ENCODE measurements around the gene CUBN.

CUBN gene

DNA sequence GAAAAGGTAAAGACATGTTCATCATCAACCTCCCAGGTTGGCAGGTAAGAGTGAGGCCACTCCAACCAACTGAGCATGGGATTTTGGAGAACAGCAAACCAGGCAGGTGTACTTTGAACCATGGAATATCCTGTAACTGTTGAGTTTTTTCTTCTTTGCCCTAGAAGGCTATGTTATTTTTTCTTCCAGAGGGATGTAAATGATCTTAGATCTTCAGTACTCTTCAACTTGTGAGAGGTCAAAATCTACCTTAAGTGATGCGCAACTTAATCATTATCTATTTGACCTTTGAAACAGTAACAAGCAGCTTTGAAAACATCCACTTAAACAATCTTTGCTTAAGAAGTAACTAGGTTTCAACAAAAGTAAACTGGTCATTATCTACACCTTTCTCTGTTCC is at the start of gene CUBN:
CUBN (minus strand) TSS at position 71 of the 400 bp plus-strand sequence; CDS start at position 25, 46 bp downstream.
- no peak for DNase-seq (ENCODE audit: low read depth in 3 of 3)

DNA sequence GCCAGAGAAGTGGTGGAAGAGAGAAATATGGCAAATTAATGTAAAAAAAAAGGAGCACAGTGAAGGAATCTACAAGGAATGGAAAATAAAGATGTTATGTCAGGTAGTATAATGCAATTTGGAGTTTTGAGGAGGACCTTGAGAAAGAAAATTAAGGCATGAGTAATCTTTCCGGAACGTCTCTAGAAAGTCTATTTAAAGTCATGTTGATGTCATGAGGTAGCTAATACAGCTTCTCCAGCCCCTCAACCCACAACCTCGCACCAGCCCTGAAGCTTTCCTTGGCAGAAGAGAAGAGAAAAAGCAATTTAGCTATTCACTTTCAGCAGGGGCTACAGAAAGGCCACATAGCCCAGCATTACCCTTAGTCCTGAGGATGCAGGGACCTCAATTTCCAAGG is 49.4 kb upstream of the CUBN start:
- no peak for DNase-seq (ENCODE audit: low read depth in 3 of 3)

DNA sequence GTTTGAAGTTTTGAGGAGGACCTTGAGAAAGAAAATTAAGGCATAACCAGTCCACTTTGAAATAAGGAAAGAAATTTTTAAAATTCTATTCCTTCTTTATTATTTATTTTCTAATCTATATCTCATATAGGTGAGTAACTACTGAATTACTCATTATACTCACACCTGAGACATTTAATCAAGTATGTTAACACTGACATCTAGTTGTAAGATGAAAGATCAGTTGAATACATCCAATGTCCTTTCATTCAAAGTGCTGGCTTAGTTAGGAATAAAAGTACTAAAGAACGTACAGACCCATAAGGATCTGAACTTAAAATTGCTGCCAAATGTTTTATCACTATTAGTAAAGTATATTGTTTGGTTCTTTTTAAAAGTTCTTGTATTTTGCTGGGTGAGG is 48.4 kb upstream of the CUBN start:
- DNase-seq (ENCODE audit: low read depth in 3 of 3), result no peak

DNA sequence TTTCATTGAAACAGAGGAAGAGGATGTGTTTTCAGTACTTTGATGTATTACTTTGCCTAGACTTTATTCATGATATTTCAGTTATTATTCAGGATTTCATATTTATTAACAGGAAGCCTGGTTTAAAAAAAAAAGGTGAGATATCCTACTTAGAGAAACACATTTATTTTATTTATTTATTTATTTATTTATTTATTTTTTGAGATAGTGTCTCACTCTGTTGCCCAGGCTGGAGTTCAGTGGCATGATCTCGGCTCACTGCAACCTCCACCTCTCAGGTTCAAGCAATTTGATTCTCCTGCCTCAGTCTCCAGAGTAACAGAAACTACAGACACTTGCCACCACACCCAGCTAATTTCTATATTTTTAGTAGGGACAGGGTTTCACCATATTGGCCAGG is 47.4 kb upstream of the CUBN start:
- no peak for DNase-seq (ENCODE audit: low read depth in 3 of 3)

DNA sequence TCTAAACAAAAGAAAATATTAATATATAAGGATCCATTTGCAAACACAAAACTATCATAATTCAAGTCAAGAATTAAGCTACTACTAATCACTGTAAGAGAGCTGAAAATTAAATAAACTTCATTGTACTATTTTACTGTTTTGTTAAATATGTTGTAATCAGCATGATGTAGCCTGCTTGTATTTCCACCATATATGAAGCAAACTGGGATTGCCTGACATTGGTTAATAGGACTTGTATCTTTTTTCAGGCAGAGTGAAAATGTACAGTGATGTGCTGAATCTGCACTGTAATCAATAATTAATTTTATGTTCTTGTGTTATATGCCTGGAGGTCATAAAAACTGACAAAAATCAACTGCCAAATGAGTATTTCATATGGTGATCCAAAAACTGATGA is 46.5 kb upstream of the CUBN start:
- no peak for DNase-seq (ENCODE audit: low read depth in 3 of 3)

DNA sequence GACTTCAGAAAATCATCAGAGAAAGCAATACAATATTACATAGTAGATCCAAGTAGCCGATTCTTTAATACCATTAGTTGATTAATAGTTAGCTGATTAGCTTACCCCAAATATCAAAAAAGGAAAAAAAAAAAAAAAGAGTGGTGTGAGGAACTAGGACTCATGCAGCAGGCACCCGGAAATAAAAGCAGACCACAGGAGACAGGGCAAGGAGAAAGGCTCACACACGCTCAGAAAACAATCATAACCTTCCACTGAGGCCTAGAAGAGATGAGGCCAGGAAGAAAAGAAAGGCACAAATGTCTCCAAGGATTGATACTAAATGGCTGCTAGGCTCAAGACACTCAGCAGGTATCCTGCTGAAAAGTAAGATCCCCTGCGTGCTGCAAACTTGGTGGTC is 45.9 kb upstream of the CUBN start:
- no peak for DNase-seq (ENCODE audit: low read depth in 3 of 3)

DNA sequence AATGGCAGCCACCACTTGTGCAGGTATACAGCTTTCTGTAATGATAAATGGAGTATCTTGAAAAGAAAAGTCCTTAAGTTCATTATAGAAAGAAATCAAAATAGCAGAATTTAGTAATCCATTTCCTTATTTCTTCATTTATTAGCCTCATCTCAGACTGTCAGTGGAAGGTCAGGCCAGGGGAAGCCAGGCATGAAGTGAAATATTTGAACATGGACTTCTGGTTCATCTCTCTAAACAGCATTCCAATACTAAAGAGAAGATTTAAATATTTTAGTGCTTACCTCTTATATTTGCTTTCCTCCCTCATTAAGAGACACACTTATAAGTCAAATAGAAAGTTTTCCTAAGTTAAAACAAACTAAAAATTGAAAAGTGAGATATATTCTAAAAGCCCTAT is 45.0 kb upstream of the CUBN start:
- no peak for DNase-seq (ENCODE audit: low read depth in 3 of 3)

DNA sequence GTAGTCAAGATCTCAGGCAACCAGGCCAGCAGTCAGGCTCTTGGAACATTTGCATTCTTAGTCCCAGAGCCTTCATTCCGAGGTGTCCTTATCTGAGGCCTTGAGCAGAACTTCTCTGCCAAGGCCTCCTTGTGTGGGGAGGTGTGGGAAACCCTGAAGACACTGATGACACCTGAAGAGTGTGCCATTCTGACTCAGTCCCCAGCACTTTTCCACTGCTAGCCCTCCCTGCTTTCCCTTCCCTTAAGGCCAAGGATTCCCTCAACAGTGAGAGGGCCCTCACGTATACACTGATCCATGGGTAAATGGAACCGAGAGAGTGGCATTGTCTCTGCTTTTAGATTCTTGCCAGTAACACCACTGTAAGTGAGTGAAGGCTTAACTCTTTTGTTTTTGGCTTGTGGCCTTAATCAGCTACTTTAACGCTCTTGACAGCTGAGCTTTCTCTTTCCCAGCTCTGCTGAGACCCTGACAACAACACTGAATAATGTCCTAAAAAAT is 41.6 kb upstream of the CUBN start:
- DNase-seq (ENCODE audit: low read depth in 3 of 3), result no peak

DNA sequence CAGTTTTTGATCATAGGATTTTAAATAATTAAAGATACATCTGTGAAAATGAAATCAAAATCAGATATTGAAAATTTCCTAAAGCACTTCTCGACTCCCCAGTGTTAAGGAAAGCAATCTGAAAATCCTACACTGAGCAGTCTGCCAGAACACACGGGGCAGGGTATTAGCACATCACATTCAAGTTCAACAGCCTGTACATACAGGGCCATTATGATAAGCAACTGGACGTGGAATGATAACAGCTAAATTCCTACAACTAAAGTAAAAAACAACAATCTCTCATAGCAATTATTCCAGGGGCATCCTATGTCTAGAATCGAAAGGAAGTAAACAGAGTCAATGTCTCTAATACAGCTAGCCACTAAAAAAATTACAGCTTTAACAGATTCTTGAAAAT is 40.2 kb upstream of the CUBN start:
- DNase-seq (ENCODE audit: low read depth in 3 of 3), result no peak

DNA sequence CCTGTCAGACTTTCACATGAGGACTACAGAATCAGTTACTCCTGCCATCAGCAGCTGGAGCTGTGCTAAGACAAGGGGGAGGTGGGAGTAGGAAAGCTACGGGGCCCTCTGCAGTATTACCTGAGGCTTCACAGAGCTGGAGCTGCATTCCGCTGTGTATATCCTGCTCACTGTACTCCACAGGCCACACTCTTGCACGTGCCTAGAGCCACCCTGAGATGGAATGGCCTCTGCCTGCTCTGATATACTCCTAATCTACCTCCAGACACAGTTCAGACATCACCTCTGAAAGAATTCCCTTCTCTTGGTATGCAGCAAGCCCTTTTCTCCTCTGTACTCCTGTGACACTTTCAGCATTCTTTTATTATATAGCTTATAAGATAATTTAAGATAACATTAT is 37.1 kb upstream of the CUBN start:
- no peak for DNase-seq (ENCODE audit: low read depth in 3 of 3)

DNA sequence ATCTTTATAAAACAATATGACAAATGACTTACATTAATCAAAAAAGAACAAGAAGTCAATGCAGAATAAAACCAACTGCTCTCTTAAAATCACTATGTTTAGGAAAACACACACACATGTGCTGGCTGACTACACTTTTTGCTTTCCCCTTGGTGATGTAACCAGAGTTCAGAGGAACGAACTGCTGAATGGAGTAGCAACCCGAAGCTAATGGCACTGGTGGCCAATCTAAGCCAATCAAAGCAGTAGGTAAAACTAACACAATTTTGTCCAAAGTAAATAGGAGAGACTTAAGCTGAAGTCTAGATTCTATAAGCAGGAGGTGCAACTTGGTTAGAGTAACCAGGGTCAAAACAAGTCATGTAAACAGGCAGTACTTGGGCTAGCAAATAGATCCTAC is 33.2 kb upstream of the CUBN start:
- DNase-seq (ENCODE audit: low read depth in 3 of 3), result no peak

DNA sequence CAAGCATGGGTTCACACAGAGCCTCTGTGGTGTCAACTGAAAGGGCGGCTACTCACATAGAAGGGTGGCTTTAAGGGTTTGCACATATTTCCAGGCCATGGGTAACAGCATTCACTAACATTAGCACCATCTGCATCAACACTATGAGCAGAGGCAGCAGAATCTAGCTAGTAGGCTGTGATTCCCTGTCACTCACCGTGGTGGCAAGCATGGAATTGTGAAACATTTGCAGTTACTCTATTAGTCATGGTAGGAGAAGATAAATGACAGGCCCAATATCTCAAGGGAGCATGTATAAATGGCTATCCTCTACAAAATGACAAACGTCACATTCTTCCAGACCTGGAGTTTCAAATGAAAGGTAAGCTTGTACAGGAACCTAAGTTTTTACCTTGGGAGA is 32.2 kb upstream of the CUBN start:
- no peak for DNase-seq (ENCODE audit: low read depth in 3 of 3)

DNA sequence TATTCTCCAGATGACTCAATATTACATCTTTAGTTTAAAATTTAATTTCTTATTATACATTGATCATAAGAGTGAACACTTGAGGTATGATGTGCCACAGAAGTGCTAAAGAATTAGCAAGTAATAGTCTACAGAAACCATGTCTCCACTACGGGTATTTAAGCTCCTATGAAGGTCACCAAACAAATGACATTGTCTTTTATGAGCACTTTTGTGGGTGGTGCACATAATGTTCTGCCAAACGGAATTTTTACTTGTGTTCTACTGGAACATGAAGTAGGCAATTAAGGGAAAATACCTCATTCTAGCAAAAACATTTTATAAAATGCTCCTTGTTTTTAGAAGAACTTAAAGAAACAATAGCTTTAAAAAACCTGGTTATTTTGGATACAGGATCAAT is 27.4 kb upstream of the CUBN start:
- DNase-seq (ENCODE audit: low read depth in 3 of 3), result no peak

DNA sequence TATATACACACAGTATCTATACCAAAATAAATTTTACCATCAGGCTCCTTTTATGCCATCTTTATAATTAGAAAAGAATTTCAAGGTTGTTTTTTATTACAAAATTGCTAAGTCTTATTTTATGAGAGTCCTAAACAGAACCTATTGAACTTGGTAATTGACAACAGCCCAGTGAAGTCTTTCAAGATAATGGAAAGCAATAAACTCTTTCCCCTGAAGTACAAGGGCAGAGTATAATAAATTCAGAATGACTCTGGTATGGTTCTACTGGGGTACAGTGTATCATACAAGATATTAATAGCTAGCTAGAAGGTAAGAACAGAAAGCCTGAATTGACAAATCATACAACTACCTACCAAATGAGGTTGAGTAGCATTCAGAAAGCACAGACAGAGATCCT is 26.2 kb upstream of the CUBN start:
- no peak for DNase-seq (ENCODE audit: low read depth in 3 of 3)

DNA sequence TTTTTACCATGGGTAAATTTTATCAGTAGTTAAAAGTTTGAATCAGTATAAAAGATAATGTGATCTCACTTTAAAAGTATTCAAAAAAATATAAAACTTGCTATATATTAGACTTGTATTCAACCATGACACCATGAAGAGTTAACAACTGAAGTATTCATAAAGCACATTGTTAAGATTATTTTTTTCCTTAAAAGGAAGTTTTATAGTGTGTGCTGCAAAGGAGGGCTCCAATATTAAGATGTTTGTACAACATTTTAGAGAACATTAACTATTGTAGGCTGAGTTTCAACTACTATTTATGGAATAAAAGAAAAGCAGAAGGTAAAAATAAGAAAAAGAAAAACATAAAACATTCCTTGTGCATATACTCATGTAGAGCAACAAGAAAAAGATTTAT is 24.5 kb upstream of the CUBN start:
- no peak for DNase-seq (ENCODE audit: low read depth in 3 of 3)

DNA sequence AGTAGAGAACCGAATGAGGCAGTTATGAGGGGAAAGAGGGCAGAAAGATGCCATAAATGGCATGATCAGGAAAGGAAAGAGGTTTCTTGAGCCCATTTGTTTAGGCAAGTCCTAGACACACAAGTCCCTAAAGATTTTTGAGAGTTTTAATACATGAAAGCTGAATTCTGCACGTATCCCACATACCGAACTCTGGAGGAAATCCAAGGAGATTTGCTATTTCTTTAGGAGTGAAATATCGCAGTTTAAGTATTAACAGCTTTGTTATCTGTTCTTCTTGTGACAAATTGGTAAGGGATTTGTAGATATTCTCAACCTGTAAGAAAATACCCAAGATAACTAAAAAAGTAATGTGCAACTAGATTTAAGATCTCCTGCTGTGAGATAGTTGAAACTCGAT is 23.7 kb upstream of the CUBN start:
- no peak for DNase-seq (ENCODE audit: low read depth in 3 of 3)

DNA sequence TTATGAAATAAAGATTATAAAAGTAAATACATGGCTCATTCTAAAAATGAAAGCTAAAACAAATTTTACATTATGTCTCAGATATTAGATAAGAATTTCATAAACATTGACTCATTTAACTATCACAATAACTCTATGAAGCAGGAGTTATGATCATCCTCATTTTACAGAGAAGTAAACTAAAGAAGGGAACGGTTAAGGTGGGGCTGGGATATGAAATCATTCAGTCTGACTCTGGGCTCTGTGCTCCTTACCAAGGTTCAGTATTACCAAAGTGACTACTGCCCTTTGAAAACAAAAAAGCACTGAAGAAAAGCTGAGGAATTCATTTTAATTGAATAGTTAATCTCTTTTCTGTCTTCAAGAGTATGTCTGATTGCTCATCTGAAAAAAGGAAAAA is 22.1 kb upstream of the CUBN start:
- DNase-seq (ENCODE audit: low read depth in 3 of 3), result no peak

DNA sequence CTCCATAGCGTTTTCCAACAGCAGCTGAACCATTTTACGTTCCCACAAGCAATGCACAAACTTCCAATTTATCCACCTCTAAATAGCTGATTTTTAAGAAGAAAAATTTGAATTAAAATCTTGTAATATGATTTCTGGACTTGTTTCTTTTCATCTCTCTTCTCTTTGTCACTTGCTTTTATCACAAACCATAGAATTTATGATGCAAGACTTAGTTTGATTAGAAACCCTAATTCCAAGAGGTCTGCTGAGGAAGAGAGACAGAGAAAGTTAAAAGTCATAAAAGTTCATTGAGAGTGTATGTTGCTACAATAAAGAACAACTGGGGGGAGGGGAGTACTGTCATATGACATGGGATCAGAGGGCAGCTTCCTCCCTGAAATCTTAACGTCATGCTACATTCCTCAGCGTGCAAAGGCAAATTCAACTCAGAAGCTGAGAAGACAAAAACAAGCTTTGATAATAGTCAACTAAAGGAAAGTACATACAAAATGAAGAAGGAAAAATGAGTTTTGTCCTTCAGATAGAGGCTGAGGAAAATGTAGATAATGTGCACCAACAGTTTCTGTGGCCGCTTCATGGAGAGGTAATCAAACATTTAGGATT is 18.4 kb upstream of the CUBN start:
- no peak for DNase-seq (ENCODE audit: low read depth in 3 of 3)

DNA sequence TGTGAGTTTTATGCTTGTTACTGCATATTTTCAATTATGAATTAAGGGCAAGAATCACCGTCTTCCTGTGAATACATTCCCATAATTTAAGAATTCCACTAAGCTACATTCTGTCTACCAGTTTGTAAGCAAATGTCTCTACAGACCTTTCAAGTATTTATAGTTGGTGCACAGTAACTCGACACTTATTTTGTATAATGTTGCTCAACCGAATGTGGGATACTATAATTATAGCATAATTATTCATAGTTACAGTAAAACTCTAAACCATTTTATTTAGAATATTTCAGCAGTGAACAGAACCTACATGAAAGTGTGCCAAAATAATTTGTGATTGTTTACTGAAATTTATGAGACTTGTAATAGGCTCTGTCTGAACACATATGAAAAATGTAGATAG is 17.3 kb upstream of the CUBN start:
- no peak for DNase-seq (ENCODE audit: low read depth in 3 of 3)

DNA sequence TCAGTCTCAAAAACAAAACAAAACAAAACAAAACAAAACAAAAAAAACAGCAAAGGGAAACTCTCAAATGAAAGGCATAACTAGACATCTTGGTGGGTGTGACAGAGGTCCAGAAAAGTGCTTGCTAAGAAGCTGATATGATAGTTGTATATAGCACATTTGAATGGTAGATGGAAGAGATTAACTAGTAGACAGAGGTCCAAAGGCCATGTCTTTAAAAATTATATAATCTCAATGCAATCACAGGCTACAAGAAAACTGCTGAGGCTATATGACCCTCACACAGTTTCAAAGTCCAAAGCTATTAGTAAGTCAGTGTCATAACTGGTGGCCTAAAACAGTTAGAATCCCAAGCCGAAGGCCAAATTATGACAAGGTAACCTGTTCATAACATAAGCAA is 15.6 kb upstream of the CUBN start:
- no peak for DNase-seq (ENCODE audit: low read depth in 3 of 3)

DNA sequence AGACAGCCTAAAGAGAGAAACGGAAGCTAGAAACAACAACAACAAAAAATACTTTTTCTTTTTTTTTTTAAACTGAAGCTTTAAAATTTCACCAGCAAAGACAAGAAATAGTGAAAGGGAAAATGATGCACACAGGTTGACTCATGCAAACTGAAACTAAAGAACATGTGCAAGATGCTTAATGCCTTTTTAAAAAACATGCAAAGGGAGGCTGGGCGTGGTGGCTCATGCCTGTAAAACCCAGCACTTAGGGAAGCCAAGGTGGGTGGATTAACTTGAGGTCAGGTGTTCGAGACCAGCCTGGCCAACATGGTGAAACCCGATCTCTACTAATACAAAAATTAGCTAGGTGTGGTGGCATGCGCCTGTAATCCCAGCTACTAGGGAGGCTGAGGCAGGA is 15.1 kb upstream of the CUBN start:
- DNase-seq (ENCODE audit: low read depth in 3 of 3), result peak; percentile 39 to 61 (median 44)

DNA sequence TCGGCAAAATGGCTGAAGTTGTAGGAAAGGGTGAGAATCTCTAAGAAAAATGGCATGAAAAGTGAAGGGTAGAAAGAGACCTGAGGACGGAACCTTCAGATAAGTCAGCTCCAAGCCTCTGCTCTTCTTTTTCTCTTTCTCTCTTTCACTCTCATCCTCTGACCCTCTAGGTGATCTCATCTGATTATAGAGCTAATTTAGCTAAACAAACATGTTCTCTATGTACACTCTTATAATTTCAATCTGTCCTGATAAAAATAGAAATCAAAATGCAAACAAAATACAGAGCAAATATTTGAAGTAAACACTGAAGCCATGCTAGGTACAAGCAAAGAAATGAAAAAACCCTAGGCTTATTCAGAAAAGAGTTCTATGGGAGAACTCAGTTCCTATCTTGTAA is 14.4 kb upstream of the CUBN start:
- no peak for DNase-seq (ENCODE audit: low read depth in 3 of 3)

DNA sequence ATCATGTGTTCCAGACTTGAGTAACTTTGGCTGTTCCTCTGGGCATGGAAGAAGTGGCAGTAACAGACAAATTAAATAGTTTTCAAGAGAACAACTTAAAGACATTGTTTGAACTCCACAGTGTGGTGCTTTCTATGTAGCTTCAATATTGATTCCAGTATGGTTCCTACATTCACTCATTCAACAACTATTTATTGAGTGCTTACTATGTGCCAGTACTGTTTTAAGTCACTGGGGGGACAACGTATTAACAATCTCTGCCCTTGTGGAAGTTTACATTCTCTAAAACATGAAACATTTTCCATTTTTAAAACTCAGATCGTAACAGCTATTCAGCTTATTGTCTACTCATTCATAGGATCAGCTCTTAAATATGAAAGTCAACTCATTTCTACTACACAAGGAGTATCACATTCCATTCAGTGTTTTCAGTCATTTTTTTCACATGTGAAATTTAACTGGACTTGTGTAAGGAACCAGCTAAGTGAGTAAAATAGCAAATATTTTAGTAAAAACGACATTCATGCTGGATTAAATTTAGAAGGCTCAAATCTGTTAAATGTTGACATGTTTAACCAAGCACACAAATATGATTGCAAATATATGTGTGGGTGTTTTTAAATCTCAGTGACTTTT is 13.6 kb upstream of the CUBN start:
- DNase-seq (ENCODE audit: low read depth in 3 of 3), result no peak

Measured in stimulated activated CD4-positive, alpha-beta T cell treated with anti-CD3 and anti-CD28 coated beads, TNF-alpha, amount 100 ng/mL, for 48 hours (primary cell).